H1 (cell line): ENCODE measurements around the gene FITM1.

ENCODE experiments used
- CTCF ChIP-seq, 3 experiments: IDR thresholded peaks; 1 replicate in 2 of 3; 2 replicates in 1 of 3; pipeline versions ENCODE4 v1.5.1 to v1.6.1; 2011; ENCODE audit warnings: low read length in 3 of 3, mild to moderate bottlenecking in 3 of 3, inconsistent platforms in 2 of 3, low read depth in 1 of 3, moderate library complexity in 1 of 3; ENCODE audit not compliant: insufficient read depth in 1 of 3; ENCODE audit errors: control extremely low read depth in 1 of 3
- EP300 ChIP-seq, 2 experiments: IDR thresholded peaks; 1 replicate in 1 of 2; 2 replicates in 1 of 2; pipeline ENCODE4 v1.6.1; 2011 to 2012; ENCODE audit warnings: low read depth in 2 of 2, low read length in 2 of 2, mild to moderate bottlenecking in 2 of 2, borderline replicate concordance in 1 of 2, inconsistent platforms in 1 of 2, moderate library complexity in 1 of 2
- RFX5 ChIP-seq: IDR thresholded peaks from 2 replicates; pipeline ENCODE4 v1.6.1; 2011; ENCODE audit warnings: low read depth, low read length, improper control_type of control experiment, borderline replicate concordance

- TF ChIP-seq CTCF (IDR thresholded peaks at IDR 0.05; ENCODE audit: control extremely low read depth in 1 of 3, insufficient read depth in 1 of 3, low read depth in 1 of 3, low read length in 3 of 3) (no peak), RFX5 (no peak), EP300 (IDR thresholded peaks at IDR 0.05; ENCODE audit: borderline replicate concordance in 1 of 2, low read depth in 2 of 2, low read length in 2 of 2) (no peak)
These were observed 3.3 kb downstream of the FITM1 start for GRCh38 chr14:24133735-24134134.
